GM21381 (cell line): ENCODE data around the gene VIPR2.

Source experiments
- ATAC-seq: cut with Tn5 transposase; IDR thresholded peaks from one replicate; pipeline ENCODE4 v1.9.1; 2021; ENCODE audit warnings: mild to moderate bottlenecking, moderate library complexity; ENCODE audit not compliant: unreplicated experiment

VIPR2 gene

DNA sequence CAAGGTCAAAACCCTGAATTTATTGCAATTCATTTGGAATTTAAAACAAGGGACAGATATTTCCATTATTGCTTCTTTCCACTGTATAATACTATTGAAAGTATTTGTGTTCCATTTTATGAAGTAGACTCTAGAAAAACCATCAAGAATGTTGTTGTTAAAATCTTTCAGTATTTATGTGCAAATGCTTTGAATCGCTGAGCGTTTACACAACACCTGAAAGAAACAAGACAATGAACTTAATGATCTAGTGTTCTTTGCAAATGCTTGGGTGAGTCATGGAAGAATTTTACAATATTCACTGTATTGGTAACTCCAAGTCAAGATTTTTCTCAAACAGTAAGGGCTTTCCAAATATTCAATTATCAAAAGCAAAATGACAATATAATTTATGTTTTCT, 97.1 kb downstream of the VIPR2 start:
- ATAC-seq = no peak

DNA sequence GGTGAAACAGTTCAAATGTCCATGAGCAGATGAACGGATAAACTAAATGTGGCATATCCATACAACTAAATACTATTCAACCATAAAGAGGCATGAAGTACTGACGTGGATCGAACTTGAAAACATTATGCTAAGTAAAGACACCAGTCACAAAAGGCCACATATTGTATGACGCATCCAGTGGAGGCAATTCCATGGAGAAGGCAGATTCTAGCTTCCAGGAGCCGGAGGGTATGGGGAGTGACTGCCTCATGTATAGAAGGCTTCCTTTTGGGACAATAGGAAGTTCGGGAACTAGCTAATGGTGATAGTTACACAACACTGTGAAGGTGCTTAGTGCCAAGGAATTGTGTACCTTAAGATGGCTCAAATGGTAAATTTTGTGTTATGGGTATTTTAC, 98.4 kb downstream of the VIPR2 start:
- no peak for ATAC-seq

DNA sequence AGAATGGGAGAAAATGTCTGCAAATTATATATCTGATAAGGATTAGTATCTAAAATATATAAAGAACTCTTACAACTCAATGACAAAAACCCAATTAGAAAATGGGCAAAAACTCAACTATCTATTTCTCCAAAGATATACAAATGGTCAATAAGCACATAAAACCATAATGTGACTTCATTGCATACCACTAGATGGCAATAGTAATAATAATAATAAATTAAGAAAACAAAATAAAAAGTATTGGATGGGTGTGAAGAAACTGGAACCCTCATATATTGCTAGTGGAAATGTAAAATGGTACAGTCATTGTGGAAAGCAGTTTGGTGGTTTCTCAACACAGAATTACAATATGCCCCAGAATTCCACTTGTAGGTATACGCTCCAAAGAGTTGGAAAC, 98.8 kb downstream of the VIPR2 start:
- no peak for ATAC-seq

DNA sequence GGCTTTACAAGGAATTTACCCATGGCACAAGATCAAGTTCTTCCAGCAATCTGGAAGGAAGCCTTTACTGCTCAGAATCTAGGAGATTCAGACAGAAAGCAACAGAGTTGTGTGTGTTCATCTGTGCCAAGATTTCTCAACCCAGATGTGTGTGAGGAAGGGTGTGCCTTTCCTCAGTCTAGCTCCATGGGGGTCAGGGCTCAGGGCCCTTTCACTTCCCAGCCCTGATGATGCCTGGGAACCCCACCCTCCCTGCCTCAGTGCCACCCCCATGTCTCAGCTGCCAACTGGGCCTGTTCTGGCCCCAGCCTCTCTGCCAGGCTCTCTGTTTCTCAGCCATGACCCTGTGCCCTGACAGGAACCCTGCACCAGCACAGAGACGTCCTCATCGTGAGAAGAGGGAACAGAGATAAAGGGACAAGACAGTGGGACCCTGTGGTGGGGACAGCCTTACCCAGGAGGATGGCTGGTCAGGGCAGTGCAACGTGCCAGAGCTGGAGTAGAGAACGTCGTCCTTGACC, 102.0 kb downstream of the VIPR2 start:
- no peak for ATAC-seq

DNA sequence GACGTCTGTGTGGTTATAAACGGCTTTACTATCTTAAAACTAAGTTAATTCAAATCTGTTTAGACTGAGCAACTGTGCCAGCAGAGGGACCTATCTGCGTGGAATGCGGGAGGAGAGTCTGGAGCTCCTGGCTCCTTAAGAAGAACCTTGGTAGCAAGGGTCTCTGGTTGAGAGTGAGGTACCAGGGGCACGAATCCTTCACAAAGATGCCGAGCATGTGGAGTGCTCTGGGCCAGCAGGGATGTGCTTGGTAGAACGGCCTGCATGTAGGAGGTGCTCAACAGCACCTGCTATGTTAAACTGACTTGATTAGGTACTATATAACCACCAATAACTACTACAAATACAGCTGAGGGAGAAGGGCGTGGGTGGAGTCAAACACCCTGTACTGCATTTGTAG, 102.6 kb downstream of the VIPR2 start:
- ATAC-seq = no peak

DNA sequence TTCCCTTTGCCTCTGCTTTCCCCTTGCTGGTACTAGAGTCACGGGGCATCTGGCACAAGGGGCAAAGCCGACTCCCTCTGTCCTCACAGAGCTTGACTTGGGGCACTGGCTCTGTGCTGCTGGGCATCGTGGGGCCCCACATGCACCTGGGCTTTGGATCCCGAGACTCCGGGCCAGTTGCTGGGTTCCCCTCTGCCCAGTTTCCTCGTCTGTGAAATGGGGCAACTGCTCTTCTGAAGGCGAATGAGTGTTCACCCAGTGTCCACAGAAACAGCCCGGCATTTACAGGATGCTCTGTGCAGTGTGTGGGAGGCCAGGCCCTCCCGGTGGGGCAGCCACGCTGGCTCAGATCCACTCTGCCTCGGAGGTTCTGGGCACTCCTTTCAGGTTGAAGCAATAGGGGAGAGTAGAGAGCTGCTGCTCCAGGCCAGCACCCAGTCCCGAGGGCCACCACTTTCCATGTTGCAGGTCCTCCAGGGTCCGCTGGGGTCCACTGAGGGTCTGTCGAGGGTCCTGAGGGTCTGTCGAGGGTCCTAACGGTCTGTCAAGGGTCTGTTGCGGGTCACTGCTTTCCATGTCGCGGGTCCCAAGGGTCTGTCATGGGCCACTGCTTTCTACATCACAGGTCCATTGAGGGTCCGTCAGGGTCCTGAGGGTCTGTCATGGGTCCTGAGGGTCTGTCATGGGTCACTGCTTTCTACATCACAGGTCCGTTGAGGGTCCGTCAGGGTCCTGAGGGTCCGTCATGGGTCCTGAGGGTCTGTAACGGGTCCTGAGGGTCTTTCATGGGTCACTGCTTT, 103.6 kb downstream of the VIPR2 start:
- ATAC-seq = no peak

DNA sequence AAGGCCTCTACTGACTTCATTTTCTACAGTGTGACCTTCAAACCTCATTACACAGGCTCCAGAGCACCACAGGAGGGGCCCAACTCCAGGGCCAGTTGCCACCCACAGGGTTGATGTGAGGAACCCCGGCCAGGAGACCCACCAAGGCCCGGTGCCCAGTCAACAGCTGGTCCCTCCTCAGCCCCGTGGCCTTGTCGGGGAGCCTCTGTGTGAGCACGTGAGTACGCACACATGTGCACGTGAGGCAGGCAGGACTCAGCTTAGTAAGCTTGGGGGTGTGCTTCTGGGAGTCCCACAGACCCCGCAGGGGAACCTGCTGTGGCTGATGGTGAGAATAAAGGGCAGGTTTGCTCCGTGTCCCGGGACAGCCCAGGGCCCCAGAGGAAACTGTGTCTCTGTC, 104.5 kb downstream of the VIPR2 start:
- no peak for ATAC-seq

DNA sequence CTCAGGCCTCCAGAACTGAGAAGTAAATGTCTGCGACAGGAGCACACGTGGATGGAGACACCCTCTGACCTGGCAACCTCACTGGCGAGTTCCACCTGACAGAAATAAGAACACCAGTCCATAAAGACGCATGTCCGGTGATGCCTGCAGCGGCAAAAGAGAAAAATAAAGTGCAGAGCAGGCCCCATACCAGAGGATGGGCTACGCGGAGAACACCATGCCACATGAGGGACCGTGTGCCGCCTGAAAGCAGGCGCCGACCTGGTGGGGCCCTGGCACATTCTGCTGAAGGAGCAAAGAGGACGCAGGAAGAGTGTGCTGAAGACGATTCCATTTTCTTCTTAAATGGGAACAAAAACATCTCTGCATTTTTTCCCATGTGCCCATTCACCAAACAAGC, 105.0 kb downstream of the VIPR2 start:
- no peak for ATAC-seq

DNA sequence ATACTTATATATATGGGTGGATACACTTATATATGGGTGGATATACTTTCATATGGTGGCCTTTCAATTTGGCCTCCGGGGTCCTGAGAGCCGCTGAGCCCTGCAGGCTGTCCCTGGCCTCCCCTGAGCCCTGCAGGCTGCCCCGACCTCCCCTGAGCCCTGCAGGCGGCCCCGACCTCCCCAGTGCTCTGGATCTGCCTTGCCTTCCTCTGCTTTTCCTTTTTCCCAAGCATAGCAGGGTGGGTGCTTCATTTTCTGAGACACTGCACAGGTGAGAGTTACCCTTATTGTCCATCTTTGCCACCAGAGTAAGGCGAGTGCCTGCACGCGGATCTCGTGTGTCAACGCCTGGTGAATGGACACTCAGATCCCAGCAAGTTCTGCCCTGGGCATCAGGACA, 106.6 kb downstream of the VIPR2 start:
- ATAC-seq = no peak

DNA sequence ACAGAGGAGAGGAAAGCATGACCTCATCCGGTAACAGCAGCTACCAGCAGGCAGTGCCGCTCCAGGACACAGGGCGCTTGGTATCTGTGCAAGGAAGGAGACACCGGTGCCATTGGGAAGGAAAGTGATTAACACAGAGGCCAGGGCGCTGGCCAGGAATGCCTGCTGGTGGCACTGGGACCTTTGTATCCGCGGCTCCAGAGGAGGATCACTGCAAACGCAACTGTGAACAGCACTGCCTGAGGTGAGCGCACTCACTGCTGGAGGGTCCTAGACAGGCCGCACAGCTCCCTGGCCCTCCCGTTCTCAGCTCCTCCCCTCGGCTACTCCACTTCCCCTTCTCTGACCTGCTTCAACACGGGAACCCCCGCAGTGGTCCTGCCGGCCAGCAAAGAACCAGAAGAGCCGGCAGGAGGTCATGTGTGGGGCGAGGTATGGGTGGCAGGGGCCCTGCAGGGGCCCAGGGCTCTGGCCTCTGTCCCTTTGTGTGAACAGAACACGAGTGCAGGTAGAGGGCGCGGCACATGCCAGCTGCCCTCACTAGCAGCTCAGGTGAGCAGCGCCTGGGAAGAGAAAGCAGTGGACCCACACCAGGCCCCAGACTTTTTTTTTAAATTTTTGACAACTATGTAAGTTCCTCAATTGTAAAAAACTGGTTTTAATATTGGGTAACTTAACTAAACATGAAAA, 107.6 kb downstream of the VIPR2 start:
- no peak for ATAC-seq

DNA sequence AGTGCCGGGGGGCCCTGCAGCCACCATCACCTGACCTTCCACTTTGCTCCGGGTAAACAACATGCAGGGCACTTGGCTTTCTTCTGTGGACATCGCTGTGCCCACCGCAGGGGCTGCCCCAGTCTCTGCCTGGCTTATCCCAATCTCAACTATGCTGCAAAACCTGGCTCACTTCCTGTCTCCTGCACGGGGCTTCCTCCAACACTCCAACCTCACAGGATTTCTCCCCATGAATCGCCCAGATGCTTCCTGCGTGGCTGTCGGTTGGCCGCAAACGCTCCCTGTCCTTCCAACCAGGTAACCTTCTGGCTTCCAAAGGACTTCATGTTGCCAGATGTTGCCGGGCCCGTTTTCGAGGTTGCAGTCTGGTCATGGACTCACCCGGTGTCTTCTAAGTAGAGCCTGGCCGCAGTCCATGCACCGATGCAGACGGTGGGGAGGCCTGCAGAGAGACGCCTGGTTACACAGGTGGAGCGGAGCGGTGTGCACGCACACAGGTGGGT, 109.0 kb downstream of the VIPR2 start:
- ATAC-seq = no peak

DNA sequence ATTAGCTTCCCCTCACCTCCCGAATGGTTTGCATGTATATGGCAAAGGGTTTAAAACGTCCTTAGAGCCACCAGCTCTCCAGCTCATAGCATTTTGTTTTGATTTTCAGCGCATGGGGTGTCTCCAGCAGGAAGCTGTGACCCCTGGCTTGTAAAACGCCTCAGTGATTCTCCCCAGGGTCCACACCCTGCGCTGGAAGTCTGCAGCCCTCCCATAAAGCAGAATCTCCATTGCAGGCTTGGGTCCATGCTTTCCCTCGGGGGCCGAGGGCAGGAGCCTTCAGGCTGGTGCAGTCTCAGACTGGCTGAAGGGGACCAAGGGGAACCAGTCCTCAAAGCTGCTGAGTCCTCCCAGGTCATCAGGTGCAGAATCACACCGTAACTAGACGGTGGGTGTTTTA, 109.7 kb downstream of the VIPR2 start:
- ATAC-seq = no peak

DNA sequence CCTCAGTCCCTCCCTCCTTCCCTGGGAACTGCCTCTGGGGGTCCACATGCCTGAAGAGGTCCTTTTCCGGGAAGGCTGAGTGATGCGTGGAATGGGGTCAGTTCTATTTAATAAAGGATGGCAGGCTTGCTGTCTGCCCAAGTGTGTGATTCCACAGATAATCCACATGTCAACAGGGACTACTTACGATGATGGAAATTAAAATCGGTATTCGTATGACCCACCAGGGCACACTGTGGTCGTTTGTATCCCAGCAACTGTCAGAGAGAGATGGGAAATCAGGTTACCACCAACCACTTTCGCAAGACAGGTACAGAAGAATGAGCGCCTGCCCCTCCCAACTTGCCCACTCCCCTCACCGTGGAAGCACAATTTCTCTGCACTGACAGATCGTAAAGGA, 110.3 kb downstream of the VIPR2 start:
- no peak for ATAC-seq

DNA sequence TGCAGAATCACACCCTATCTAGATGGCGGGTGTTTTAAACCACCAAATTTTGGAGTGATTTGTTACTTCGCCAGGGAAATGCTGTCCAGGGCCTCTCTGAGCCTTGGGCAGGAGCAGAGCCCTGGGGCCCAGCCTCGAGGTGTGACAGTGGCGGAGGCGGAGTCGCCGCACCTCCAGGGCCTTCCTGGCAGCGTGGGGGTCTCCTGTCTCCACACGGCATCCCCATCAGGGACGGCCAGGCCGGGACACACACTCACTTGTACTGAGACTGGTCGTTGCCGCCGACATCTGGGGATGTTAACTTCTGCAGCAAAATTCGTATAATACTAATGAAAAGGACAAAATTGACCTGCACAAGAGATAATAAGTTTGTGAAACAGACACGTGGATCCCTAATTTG, 110.7 kb downstream of the VIPR2 start:
- ATAC-seq = no peak

DNA sequence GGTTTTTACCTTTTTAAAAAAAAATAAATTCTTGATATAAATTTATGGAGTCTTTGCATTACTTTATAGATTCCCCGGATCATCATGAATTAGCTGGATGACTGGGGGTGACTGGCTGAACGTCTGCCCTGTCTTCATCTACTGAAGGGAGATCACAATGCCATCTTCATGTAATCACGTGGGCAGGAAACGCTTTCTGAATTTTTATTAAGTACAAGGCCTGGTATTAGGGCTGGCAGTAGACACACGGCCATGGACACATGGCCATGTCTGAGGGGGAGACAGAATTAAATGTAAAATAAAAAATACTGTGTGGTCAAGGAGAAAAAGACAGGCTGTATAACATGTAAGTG, 111.2 kb downstream of the VIPR2 start:
- ATAC-seq = no peak

DNA sequence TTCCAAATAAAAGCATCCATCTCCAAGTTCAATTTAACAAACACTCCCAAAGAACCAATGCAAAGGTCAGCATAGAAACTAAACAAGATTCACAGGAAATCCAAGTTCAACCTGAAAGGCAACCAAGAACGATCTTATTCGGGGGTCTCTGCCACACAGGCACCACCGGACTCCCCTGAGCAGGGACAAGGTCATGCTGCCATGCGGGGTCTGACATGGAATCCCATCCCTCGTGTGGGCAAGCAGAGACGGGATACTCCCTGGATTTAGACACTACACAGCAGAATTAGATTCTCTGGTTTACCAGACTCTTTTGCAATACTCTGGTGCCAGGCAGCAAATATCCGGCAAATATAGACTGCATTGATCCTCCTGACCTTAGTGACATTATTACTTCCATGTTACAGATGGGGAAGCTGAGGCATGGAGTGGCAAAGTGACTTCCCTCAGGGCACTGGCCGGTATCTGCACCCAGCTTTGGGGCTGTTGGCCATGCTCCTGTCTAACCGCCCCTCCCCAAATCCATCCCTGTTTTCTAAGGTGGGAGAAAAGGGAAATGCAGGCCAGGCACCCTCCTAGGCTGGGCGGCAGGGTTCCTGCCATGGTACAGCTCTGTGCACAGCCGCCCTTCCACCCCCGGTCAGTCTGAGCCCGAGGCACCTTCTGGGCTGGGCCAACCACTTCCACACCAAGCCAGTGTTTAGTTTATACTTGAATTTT, 111.8 kb downstream of the VIPR2 start:
- ATAC-seq = no peak

DNA sequence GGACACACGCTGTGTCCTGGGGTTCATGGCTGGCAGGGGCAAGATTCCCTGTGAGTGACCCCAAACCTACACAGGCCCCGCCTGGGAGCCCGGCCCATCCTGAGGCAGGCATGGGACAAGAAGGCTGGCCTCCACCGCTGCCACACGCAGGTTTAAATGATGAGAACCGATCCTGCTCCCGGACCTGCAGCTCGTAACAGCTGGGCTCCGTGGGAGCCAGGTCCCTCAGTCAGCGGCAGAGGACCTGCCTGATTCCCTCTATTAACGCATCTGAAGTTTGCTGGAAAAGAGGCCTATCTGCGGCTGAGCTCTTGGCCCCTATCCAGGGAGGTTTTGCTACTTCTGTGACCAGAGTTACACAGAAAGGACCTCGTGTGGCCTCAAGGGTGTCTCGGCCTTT, 112.3 kb downstream of the VIPR2 start:
- ATAC-seq = no peak

DNA sequence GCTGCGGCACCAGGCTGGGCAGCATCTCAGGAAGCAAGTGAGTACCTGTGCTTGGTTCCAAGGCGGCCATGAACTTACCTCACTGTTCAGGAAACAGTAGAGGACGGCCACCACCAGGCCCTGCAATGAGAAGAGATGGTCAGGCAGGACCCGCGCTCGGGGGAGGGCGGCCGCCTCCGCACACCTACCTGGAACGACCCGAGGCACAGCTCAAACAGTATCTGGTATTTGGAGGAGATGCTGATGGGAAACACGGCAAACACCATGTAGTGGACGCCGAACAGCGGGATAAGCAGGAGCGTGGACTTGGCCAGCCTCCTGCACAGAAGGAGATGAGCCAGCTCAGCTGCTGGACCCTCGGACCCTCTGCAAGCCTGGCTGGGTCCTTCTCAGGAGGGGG, 112.9 kb downstream of the VIPR2 start:
- no peak for ATAC-seq

DNA sequence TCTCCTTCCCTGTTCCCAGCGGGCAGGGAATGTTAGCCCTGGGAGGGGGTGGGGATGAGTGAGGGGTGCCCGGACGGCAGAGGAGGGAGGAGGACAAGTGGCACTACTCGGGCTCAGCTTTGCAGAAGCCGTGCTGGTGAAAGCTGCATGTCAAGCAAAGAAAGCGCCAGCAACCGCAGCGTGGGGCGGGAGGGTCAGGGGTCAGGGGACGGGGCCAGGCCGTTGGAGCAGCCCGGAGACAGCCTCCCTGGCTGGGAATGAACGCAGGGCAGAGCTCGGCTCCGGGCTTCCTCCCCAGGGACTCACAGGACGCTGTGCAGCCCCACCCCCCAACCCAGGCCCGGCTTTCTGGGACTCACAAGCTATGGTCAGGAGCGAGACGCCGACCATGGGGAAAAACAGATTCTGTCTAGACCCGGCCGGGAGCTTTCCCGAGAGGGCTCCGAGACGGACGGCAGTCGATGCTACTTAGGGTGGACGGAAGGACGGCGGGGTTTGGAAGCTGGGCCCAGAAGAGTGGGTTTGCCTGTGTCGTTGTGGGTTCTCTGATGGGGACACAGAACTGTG, 113.4 kb downstream of the VIPR2 start:
- no peak for ATAC-seq

DNA sequence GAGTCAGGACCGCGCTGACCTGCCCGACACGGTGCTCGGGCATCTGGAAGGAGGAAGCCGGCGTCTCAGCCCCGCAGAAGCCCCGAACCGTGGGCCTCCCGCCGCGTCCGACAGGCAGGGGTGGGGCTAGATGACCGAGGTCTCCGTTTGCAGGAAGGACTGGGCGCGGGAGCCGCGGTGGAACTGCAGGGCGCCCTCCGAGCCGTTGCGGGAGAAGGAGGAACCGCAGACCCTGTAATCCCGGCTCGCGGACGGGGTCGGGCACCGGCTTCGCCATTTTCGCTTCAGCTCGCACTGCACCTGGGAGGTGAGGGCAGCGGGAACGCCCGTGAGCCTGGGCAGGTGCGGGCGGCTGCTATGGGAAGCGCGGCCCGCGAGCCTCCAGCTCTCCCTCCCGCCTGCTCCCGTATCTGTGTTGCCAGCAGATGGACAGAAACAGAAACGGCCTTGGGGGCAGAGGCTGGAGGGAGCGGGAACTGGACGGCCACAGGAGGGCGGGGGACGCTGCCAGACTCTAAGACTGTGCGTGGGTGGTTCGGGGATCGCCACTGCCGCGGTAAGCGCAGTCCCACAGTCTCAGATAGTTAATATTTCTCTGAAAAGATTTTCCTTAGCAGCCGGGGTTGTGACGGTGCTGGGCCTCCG, 114.1 kb downstream of the VIPR2 start:
- ATAC-seq = no peak
